ENCODE measurements around the gene BEST4.
"Not testable (repeated sequence)": the region's sequence is repeated elsewhere in the genome, so short reads cannot be mapped to it uniquely, and the experiment has no call there.

BEST4 gene

DNA sequence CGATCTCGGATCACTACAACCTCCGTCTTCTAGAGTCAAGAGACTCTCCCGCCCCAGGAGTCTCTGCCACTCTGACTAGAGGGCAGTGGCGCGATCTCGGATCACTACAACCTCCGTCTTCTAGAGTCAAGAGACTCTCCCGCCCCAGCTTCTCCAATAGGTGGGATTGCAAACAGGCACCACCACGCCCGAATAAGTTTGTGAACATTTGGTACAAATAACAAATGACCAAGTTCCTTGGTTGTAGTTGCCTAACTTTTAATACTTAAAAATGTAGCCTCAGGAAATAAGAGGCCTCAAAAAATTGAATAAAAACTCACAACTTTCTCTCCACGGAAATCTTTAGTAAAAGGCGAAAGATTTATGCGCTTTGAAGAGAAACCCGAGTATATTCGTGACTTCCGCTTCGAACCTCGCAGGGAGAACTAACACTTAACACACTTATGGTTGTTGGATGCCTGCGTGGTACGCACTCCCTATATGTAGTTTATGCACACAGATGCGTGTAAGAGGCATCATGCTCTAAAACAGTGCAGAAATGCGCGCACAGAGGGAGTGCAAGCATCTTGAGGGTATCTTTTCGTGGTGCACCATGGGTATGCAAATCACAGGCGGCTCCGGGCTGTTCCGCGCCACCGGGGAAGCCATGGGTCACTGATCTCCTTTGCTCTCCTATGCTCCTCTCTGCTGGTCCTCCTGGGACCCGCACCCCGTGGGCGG is 31.8 kb upstream of the BEST4 start:
- DNase-seq (ENCODE audit: low read depth) = peak; percentile 94
- H3K4me3 ChIP-seq (ENCODE audit: low read depth, low read length) = peak overlapping the region; percentile 66
- TF ChIP-seq, protein P1, sequence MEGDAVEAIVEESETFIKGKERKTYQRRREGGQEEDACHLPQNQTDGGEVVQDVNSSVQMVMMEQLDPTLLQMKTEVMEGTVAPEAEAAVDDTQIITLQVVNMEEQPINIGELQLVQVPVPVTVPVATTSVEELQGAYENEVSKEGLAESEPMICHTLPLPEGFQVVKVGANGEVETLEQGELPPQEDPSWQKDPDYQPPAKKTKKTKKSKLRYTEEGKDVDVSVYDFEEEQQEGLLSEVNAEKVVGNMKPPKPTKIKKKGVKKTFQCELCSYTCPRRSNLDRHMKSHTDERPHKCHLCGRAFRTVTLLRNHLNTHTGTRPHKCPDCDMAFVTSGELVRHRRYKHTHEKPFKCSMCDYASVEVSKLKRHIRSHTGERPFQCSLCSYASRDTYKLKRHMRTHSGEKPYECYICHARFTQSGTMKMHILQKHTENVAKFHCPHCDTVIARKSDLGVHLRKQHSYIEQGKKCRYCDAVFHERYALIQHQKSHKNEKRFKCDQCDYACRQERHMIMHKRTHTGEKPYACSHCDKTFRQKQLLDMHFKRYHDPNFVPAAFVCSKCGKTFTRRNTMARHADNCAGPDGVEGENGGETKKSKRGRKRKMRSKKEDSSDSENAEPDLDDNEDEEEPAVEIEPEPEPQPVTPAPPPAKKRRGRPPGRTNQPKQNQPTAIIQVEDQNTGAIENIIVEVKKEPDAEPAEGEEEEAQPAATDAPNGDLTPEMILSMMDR (IDR thresholded peaks at IDR 0.05; ENCODE audit: low read depth, low read length) = no peak
- TF ChIP-seq POLR2A (IDR thresholded peaks at IDR 0.05; ENCODE audit: extremely low read depth, insufficient read length) (peak; percentile 90), MYC (IDR thresholded peaks at IDR 0.05; ENCODE audit: low read depth, low read length) (0 out of 2 replicates have a peak, but pooled peaks have one; percentile 17)

DNA sequence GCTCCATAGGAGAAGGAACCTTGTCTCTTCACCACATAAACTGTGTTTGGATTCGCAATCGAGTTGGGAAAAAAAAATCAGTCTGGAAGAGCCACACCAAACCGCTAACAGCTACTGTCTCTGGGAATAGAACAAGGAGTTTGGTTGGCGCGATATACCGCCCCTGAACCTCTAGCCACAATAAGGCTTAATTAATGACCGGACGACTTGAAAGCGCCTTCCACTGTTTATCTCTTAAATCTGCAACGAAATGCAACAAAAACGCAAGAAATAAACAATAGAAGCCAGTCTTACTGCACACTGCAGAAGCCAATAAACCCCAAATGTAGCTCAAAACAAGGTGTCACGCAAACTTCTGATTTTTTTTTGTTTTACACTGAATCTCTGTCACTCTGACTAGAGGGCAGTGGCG is 31.2 kb upstream of the BEST4 start:
- no peak for DNase-seq (ENCODE audit: low read depth)
- H3K4me3 ChIP-seq (ENCODE audit: low read depth, low read length) = peak overlapping the region; percentile 43
- TF ChIP-seq, protein P1 (IDR thresholded peaks at IDR 0.05; ENCODE audit: low read depth, low read length) = no peak
- TF ChIP-seq MYC (IDR thresholded peaks at IDR 0.05; ENCODE audit: low read depth, low read length) (no peak), POLR2A (IDR thresholded peaks at IDR 0.05; ENCODE audit: extremely low read depth, insufficient read length) (no peak)
- TF ChIP-seq, protein P2, sequence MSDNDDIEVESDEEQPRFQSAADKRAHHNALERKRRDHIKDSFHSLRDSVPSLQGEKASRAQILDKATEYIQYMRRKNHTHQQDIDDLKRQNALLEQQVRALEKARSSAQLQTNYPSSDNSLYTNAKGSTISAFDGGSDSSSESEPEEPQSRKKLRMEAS (IDR thresholded peaks at IDR 0.05; ENCODE audit: low read depth, low read length) = no peak

DNA sequence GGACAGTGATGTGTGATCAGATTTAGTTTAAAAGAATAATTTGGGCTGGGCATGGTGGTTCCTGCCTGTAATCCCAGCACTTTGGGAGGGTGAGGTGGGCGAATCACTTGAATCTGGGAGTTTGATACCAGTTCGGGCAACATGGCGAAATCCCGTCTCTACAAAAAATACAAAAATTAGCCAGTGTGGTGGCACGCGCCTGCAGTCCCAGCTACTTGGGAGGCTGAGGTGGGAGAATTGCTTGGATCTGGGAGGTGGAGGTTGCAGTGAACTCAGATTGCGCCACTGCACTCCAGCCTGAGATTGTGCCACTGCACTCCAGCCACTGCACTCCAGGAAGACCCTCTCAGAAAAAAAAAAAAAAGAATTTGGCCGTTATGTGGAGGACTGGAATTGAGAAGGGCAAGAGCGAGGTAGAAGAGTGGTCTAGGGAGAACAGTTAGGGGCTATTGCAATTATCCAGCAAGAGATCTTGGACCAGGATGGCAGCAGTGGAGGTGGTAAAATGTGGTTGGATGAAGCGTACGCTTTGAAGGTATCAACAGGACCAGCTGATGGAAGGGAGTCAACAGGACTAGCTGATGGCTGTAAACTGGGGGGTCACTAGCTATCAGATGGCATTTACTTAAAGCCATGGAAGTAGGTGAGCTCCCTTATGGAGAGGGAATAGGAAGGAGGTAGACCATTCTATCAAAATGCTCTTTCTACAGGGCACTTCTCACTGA is 30.0 kb upstream of the BEST4 start:
- no peak overlapping the region for H3K4me3 ChIP-seq (ENCODE audit: low read depth, low read length)
- TF ChIP-seq POLR2A (IDR thresholded peaks at IDR 0.05; ENCODE audit: extremely low read depth, insufficient read length) = no peak
- TF ChIP-seq, protein P2 (IDR thresholded peaks at IDR 0.05; ENCODE audit: low read depth, low read length) = no peak
- TF ChIP-seq, protein P1 (IDR thresholded peaks at IDR 0.05; ENCODE audit: low read depth, low read length) = no peak
- TF ChIP-seq MYC (IDR thresholded peaks at IDR 0.05; ENCODE audit: low read depth, low read length) = no peak
- DNase-seq (ENCODE audit: low read depth) = no peak

DNA sequence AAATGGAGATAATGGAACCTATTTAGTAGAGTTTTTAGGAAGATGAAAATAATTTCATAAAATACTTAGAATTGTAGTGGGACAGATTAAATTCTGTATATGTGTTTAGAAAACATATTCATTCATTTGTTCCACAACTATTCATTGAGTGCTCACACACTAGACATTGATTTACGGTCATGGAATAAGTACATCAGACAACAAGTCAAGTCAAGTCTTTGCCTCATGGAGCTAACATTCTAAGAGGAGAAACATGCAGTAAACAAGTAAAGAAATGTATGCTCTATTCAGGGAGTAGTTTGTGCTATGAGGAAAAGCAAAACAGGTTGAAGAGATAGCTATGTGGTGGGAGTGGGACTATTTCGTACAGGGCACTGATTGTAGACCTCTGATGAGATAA is 29.3 kb upstream of the BEST4 start:
- H3K4me3 ChIP-seq (ENCODE audit: low read depth, low read length) = no peak overlapping the region
- TF ChIP-seq POLR2A (IDR thresholded peaks at IDR 0.05; ENCODE audit: extremely low read depth, insufficient read length) (no peak), MYC (IDR thresholded peaks at IDR 0.05; ENCODE audit: low read depth, low read length) (no peak)
- TF ChIP-seq, protein P2 (IDR thresholded peaks at IDR 0.05; ENCODE audit: low read depth, low read length) = no peak
- TF ChIP-seq, protein P1 (IDR thresholded peaks at IDR 0.05; ENCODE audit: low read depth, low read length) = no peak
- no peak for DNase-seq (ENCODE audit: low read depth)

DNA sequence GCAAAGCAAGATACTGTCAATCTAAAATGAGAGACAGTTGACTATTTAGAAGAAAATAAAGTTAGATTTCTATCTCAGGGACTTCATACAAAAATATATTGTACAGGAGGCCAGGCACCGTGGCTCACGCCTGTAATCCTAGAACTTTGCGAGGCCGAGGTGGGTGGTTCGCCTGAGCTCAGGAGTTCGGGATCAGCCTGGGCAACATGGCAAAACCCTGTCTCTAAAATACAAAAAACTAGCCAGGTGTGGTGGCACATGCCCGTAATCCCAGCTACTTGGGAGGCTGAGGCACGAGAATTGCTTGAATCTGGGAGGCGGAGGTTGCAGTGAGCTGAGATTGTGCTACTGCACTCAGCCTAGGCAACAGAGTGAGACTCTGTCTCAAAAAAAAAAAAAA is 28.0 kb upstream of the BEST4 start:
- not testable (repeated sequence) for DNase-seq (ENCODE audit: low read depth)

DNA sequence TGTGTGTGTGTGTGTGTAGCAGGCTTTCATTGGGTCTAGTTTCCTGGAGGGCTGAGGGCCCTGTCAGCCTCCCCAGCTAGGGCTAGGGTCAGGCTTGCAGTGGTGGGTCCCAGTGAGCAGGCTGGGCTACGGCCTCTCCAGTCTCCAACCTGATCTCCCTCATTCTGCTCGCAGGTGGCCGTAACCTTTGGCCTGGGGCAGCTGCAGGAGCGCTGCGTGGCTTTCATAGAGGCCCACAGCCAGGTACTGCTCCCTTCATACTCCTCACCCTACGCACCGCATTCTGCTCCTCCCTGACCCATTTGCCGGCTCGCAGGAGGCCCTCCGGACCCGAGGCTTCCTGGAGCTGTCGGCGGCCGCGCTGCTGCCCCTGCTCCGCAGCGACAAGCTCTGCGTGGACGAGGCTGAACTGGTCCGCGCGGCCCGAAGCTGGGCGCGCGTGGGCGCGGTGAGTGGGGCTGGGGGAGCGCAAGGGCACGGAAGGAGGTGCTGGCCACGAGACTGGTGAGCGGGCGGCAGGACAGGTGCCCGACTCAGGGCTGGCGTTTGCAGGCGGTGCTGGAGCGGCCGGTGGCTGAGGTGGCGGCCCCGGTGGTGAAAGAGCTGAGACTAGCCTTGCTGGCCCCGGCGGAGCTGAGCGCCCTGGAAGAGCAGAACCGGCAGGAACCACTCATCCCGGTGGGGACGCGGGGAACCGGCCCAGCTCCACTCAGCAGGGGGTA is 25.0 kb upstream of the BEST4 start:
- no peak overlapping the region for H3K4me3 ChIP-seq (ENCODE audit: low read depth, low read length)
- TF ChIP-seq MYC (IDR thresholded peaks at IDR 0.05; ENCODE audit: low read depth, low read length) (no peak), POLR2A (IDR thresholded peaks at IDR 0.05; ENCODE audit: extremely low read depth, insufficient read length) (no peak)
- TF ChIP-seq, protein P2 (IDR thresholded peaks at IDR 0.05; ENCODE audit: low read depth, low read length) = no peak
- TF ChIP-seq, protein P1 (IDR thresholded peaks at IDR 0.05; ENCODE audit: low read depth, low read length) = no peak

More for the DNA sequence above, 28.0 kb upstream of the BEST4 start:
- not testable (repeated sequence) for H3K4me3 ChIP-seq (ENCODE audit: low read depth, low read length)

More for the DNA sequence above, 25.0 kb upstream of the BEST4 start:
- no peak for DNase-seq (ENCODE audit: low read depth)
